Smooth muscle cell of bladder (primary cell): Measurements from ENCODE around the gene CX3CL1. TPM values are rescaled to one million over a fixed set of nuclear protein-coding genes. Genes with fewer than 3 reads are reported as not detected.

ENCODE experiments used
- total RNA-seq: library from RNA; depleted of rRNA; stranded (reverse); fragments of >200 nt; gene quantifications from 2 replicates; pipeline ENCODE4 v1.2.3, GENCODE V29; 2014

CX3CL1 gene
- total RNA-seq: 0.09 TPM in 1 of 2 replicates, not detected in the other

DNA sequence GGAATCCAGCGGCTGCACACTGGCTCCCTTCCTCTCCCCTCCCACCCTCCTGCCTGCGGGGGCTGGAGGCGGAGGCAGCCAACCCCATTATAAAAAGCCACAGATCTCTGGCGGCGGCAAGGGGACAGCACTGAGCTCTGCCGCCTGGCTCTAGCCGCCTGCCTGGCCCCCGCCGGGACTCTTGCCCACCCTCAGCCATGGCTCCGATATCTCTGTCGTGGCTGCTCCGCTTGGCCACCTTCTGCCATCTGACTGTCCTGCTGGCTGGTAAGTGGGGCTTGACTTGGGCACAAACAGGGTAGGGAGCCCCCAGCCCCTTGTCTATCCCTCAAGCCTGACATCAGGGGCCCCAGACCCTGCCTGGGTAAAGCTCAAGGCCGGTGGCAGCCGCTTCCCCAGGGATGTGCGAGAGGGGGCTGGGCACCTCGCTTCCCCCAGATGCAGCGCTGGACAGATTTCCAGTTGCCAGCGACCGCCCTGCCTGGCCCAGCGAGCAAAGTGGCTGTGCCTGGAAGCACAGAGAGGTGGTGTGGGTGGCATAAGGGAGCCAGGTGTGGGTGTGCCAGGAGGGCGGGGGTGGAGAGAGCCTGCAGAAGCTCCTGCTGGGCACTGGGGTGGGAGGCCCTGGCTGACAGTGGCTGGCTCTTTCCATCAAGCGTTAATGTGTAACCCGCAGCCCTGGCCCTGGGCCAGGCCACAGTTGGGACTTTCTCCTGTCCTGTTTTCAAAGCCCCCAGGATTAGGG, at the start of gene CX3CL1:
TSS of gene CX3CL1 (plus strand) at position 119 of the 745 bp plus-strand sequence. CDS start at position 198, 79 bp downstream.

DNA sequence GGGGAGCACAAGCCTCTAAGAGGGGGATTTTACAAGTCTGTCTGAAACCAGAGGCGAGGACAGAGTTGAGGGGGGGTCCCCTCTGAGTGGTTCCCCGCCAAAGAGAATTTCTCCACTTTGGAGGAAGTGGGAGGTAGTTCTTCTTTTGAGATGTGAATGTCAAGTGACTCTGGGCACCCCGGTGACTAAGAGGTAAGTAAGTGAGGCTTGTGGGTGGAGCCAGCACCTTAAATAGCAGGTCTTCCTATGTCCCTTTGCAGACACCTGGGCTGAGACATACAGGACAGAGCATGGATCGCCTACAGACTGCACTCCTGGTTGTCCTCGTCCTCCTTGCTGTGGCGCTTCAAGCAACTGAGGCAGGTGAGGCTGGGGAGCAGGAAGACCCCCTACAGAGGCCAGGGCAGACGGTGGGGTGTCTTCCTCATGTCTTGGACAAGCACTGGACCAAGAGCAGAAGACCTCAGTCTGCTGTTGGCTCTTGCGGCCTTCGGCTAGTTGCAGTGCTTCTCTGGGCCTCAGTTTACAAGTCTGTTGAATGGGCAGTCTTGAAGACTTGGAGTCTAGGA, 13.7 kb upstream of the CX3CL1 start, which contains the start of gene CCL22:
TSS of gene CCL22 (plus strand) at position 257 of the 569 bp plus-strand sequence. CDS start at position 291, 34 bp downstream.

DNA sequence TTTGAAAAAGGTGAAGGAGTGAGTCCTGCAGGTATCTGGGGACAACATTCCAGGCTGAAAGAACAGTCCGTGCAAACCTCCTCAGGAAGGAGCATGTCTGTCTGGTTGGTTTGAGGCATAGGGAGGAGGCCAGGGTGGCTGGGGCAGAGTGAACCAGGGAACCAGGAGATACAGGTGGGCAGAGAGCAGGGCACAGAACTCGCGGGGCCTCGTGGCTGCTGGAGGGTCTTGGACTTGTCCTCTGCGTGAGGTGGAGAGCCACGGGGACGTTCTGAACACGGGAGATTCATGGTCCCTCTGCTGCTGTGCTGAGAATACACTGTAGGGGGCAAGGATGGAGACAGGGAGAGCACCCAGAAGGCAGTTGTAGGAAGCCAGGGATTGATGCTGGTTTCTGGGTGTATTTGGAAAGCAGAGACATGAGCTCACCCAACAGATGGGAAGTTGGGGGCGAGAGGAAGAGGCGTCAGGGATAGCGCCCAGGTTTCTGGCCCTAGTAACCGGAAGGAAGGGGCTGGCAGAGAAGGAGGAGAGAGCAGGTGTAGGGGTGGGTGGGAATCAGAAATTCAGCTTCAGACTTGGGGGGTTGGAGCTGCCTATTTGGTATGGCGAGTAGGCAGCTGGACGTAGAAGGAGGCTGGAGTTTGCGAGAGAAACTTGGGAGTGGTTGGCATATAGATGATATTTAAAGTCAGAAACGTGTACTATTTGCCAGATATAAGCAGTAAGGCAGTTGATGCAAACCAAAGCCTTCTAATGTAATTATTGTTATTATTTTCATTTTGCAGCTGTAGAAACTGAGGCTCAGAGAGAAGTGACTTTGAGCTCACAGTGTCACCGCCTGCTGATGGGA, 31.9 kb downstream of the CX3CL1 start, which contains the start of gene CCL17:
TSS of gene CCL17 (plus strand) at position 803 of the 853 bp plus-strand sequence. CDS start 9,166 bp downstream, outside the sequence.

Other genes starting within 250 kb of the CX3CL1 start
- gene PSME3IP1, start 186.5 kb upstream of the CX3CL1 start, total RNA-seq: 54.6 and 57.5 TPM in 2 replicates
- 34.7 and 39.4 TPM in 2 replicates for gene RSPRY1, start 186.2 kb upstream of the CX3CL1 start, total RNA-seq
- 56.3 and 58.3 TPM in 2 replicates for gene ARL2BP, start 127.2 kb upstream of the CX3CL1 start, total RNA-seq
- gene PLLP, start 87.8 kb upstream of the CX3CL1 start, total RNA-seq: not detected in 2 replicates
- not detected in 2 replicates for gene CCL22, start 13.7 kb upstream of the CX3CL1 start, total RNA-seq
- not detected in 2 replicates for gene CCL17, start 32.3 kb downstream of the CX3CL1 start, total RNA-seq
- gene CIAPIN1, start 74.9 kb downstream of the CX3CL1 start, total RNA-seq: 33.8 and 45.7 TPM in 2 replicates
- 40.5 and 43.6 TPM in 2 replicates for gene COQ9, start 75.0 kb downstream of the CX3CL1 start, total RNA-seq
- 110 and 116 TPM in 2 replicates for gene POLR2C, start 90.2 kb downstream of the CX3CL1 start, total RNA-seq
- gene DOK4, start 114.0 kb downstream of the CX3CL1 start, total RNA-seq: 28.2 and 36.4 TPM in 2 replicates
- 16.8 and 19.3 TPM in 2 replicates for gene CCDC102A, start 164.1 kb downstream of the CX3CL1 start, total RNA-seq
- gene ADGRG5, start 170.2 kb downstream of the CX3CL1 start, total RNA-seq: not detected in 2 replicates